ENCODE measurements around the gene UHRF2. TPM values are rescaled to one million over a fixed set of nuclear protein-coding genes. Genes with fewer than 3 reads are reported as not detected.
"Not testable (repeated sequence)": the region's sequence is repeated elsewhere in the genome, so short reads cannot be mapped to it uniquely, and the experiment has no call there.

UHRF2 gene
- polyA plus RNA-seq, 3 donors from 2014 or later = 10.8 to 15.9 (median 11.6) TPM

DNA sequence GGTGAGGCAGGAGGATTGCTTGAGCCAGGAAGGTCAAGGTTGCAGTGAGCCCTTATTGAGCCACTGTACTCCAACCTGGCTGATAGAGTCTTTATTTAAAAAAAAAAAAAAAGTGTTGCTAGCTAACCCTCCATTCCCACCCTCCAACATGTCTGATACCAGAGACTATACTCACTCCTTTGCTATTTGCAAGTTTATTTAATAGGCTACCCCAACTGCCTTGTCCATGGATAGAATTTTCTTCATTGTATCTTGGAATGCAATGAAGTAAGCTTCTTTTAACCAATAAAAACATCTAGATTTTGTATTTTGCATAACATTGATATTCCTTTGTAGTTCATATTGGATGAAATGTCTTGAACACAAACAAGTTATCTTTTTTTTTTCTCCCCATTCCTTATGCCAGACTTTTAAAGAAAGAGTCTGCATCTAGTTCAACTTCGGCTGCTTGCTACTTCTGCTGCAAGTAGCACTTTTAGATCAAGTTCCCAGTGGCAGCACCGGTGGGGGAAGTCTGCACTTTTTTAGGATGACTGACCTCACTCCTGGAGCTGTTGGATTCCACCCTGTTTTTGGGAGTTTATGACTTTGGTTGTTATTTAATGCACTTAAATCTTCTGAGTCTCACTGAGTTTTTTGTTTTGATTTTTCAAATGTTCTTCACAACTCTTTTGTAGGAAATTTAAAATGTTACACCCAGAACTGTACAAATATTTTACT lies 112.5 kb downstream of the UHRF2 start:
- DNase-seq = no peak
- peaks cover 13 to 34% (median 26%) of the 10 kb centered on the region in 3 donors for H3K36me3 Mint-ChIP-seq

DNA sequence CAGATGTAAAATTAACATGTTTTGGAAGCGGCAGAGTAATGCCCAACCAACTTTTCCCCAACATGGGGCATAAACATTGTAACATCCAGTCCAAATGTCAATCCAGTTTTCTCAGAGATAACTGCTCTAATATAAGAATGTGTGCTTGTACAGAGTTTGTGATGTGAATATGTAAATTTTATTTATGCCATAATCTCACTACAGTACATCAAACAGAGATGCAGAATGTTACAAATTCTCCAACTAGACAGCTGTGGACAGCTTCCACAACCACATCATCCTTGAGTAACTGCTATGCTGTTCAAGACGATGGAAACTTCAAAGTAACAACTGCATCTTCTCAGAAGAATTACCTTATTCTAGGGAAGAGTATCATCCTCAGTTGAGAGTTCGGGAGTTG lies 122.6 kb downstream of the UHRF2 start:
- Mint-ChIP-seq H3K36me3 (no peaks in the 10 kb centered on the region), H3K4me3 (no peak overlapping the region), H3K4me1 (no peaks in the 10 kb centered on the region), H3K9me3 (no peaks in the 10 kb centered on the region), H3K27me3 (ENCODE audit: low read depth in 3 of 3) (peaks cover 0 to 12% (median 5%) of the 10 kb centered on the region in 3 donors), H3K27ac (no peak overlapping the region)
- DNase-seq = no peak

More for the DNA sequence above, 112.5 kb downstream of the UHRF2 start:
- Mint-ChIP-seq H3K27ac (no peak overlapping the region), H3K27me3 (ENCODE audit: low read depth in 3 of 3) (peaks cover 2% of the 10 kb centered on the region in 3 donors), H3K4me3 (no peak overlapping the region), H3K9me3 (peaks cover 0 to 12% (median 4%) of the 10 kb centered on the region in 6 donors), H3K4me1 (no peaks in the 10 kb centered on the region)

DNA sequence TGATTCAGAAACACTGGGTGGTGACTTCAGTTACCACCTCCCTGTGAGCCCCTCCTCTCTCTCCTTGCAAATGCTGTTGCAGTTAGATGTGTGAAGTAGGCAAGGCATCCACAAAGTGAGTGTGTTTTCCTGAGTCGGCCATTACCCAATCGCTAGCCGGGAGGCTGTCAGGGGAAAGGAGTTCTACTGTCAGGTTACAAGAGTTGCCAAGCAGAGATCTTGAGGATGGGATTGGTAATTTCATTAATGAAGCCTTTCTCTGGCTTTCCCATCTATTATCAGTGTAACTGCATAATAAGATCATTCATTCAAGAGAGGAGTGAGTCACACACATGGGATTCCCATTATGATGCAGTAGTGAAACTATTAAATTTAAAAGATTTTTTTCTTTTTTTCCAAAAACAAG lies 125.7 kb downstream of the UHRF2 start:
- Mint-ChIP-seq H3K27ac (no peak overlapping the region), H3K36me3 (no peaks in the 10 kb centered on the region), H3K9me3 (no peaks in the 10 kb centered on the region), H3K4me3 (no peak overlapping the region), H3K27me3 (ENCODE audit: low read depth in 3 of 3) (peaks cover 3 to 10% (median 8%) of the 10 kb centered on the region in 3 donors), H3K4me1 (no peaks in the 10 kb centered on the region)
- DNase-seq = no peak

DNA sequence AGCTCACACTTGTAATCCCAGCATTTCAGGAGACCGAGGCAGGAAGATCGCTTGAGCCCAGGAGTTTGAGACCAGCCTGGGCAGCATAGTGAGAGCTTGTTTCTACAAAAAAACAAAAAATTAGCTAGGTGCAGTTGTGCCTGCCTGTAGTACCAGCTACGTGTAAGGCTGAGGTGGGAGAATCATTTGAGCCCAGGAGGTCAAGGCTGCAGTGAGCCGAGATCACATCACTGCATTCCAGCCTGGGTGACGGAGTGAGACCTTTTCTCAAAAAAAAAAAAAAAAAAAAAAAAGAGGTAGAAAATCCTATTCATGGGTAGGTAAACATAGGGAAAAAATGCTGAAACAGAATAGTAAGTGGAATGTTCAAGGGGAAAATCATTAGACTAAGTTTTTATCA lies 129.6 kb downstream of the UHRF2 start:
- not testable (repeated sequence) for H3K4me1 Mint-ChIP-seq; H3K27me3 Mint-ChIP-seq (ENCODE audit: low read depth in 3 of 3); H3K4me3 Mint-ChIP-seq; DNase-seq; H3K36me3 Mint-ChIP-seq; H3K9me3 Mint-ChIP-seq; H3K27ac Mint-ChIP-seq

DNA sequence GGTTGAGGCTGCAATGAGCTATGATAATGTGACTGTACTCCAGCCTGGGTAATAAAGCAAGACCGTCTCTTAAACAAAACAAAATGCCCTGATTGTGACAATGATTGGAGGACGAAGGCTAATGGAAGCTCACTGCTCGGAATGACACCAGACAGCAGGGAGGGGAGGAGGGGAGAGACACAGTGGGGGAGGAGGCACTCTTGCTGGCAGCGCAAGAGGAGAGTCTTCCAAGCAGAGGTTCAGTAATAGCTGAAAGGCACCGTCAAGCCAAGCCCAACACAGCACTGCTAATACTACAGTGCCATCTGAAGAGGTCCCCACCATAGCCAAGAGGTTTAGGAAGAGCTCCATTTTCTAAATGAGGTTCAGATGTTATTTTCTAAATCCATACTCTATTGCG lies 130.2 kb downstream of the UHRF2 start:
- Mint-ChIP-seq H3K4me1 (no peaks in the 10 kb centered on the region), H3K27me3 (ENCODE audit: low read depth in 3 of 3) (peaks cover 3 to 5% (median 4%) of the 10 kb centered on the region in 3 donors), H3K36me3 (no peaks in the 10 kb centered on the region), H3K27ac (no peak overlapping the region), H3K9me3 (no peaks in the 10 kb centered on the region), H3K4me3 (no peak overlapping the region)
- no peak for DNase-seq

DNA sequence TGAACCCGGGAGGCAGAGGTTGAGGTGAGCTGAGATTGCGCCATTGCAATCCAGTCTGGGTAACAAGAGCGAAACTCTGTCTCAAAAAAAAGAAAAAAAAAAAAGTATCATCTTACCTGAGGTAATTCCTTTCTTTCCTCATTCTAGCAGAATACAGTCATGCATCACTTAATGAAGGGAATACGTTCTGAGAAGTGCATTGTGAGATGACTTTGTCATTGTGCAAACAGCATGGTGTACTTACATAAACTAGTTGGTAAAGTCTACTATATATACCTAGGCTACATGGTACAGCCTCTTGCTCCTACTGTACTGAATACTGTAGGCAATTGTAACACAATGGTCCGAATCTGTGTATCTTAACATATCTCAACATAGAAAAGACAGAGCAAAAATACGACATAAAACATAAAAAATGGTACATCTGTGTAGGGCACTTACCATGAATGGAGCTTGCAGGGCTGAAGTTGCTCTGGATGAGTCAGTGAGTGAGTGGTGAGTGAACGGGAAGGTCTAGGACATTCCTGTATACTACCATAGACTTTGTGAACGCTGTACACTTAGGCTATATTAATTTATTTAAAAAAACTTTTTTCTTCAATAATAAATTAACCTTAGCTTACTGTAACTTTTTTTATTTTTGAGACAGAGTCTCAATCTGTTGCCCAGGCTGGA lies 132.2 kb downstream of the UHRF2 start:
- H3K4me3 Mint-ChIP-seq = no peak overlapping the region
- peaks cover 0 to 4% (median 3%) of the 10 kb centered on the region in 3 donors for H3K27me3 Mint-ChIP-seq (ENCODE audit: low read depth in 3 of 3)
- H3K9me3 Mint-ChIP-seq = no peaks in the 10 kb centered on the region
- no peaks in the 10 kb centered on the region for H3K36me3 Mint-ChIP-seq
- no peaks in the 10 kb centered on the region for H3K4me1 Mint-ChIP-seq
- H3K27ac Mint-ChIP-seq = no peak overlapping the region
- DNase-seq = no peak

DNA sequence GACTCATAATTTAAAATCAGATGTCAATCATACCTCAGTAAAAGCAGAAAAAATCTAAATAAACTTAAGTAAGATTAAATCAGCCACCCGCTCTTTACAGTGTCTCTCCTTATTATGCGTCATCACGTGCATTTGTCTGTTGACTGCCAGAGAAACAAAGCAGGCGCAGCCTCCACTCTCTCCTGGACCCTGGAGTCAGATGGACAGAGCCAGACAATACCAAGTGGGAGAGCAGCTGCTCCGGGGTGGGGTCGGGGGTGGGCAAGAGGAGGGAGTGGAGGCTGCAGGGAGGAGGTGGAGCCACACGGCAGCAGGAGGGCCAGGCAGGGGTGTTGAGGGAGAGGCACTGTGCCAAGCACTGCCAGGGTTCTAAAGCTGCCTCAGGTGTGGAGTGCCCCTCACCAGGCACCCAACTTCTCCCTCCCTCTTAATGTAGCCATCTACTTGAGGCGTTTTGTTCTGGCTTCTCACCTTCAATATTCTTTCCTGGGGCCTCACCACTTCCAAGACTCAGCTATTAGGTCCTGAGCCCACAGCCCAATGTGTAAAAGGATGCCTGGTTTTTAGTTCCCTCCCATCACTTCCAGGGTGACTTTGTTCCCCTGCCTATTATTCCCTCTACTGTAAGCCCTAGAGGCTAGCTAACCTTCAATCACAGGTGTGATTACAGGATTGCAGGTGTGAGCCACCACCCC lies 136.3 kb downstream of the UHRF2 start:
- H3K4me3 Mint-ChIP-seq = no peak overlapping the region
- no peaks in the 10 kb centered on the region for H3K27me3 Mint-ChIP-seq (ENCODE audit: low read depth in 3 of 3)
- H3K27ac Mint-ChIP-seq = no peak overlapping the region

DNA sequence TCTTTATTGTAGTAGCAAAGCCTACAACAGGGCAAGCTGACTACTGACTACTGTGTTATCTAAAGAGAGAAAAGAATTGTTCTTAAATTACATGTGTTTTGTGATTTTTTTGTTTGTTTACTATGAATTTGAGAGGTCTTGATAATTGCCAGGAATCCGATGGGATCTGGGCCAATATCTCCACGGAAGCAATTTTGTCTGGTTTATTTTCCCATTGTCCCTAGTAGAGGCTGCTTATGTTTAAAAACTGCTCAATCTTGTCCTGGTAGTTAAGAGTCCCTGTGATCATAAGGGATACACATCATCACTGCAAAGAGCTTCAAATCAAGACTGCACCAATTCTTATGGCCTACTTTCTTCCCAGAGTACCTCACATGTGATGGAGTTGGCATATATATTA lies 138.1 kb downstream of the UHRF2 start:
- H3K27ac Mint-ChIP-seq = no peak overlapping the region
- H3K36me3 Mint-ChIP-seq = no peaks in the 10 kb centered on the region
- no peaks in the 10 kb centered on the region for H3K4me1 Mint-ChIP-seq
- no peak for DNase-seq
- no peaks in the 10 kb centered on the region for H3K9me3 Mint-ChIP-seq
- H3K27me3 Mint-ChIP-seq (ENCODE audit: low read depth in 3 of 3) = peaks cover 0 to 4% (median 0%) of the 10 kb centered on the region in 3 donors
- no peak overlapping the region for H3K4me3 Mint-ChIP-seq

More for the DNA sequence above, 136.3 kb downstream of the UHRF2 start:
- H3K4me1 Mint-ChIP-seq = no peaks in the 10 kb centered on the region
- no peaks in the 10 kb centered on the region for H3K36me3 Mint-ChIP-seq
- DNase-seq = no peak
- H3K9me3 Mint-ChIP-seq = no peaks in the 10 kb centered on the region

DNA sequence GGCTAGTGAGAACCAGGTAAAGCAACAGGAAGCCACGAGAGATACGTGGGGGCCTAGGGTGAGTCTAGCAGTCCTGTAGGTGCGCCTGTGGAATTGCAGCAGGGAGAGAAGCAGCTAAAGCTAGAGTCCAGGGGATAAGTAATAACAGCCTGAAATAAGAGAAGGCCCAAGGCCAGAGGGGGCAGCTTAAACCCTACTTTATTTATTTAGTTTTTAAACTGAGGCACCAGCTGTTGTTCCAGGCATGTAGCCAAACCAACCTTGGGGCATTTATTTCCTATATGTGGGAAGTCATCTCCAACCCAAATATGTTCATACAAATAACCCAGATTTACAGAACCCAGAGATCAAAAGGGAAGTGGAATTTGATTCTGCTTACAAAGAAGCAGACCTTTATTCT lies 139.0 kb downstream of the UHRF2 start:
- peaks cover 0 to 4% (median 0%) of the 10 kb centered on the region in 3 donors for H3K27me3 Mint-ChIP-seq (ENCODE audit: low read depth in 3 of 3)
- H3K36me3 Mint-ChIP-seq = no peaks in the 10 kb centered on the region
- no peak for DNase-seq
- H3K4me1 Mint-ChIP-seq = no peaks in the 10 kb centered on the region
- no peak overlapping the region for H3K4me3 Mint-ChIP-seq
- H3K9me3 Mint-ChIP-seq = no peaks in the 10 kb centered on the region
- H3K27ac Mint-ChIP-seq = no peak overlapping the region

DNA sequence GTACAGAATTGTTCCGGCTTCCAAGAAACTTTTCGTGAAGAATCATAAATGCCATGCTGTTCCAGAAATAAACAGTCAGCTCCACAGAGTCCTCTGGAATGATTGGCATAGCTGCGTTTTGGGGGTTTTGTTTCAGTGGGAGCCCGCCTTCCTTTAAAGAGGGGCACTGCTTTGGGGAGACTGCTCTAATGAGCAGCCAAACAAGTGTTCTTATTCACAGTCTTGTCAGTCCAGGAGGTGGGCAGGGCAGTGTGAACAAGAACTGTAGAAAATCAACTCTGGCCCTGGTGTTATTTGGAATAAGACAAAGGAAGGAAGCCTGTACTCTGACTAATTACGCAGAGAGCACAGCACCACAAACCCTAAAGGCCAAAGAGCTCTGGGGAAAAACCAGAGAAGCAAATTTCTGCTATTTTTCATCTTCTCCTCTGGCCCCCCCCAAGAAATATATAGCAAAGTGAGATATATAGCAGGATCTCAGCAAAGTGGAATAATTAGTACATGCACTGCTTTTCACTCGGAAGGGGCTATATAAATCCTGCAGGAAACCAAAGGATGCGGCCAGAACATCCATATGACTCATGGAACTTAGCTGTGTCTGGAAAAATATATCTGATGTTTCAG lies 139.6 kb downstream of the UHRF2 start:
- no peaks in the 10 kb centered on the region for H3K4me1 Mint-ChIP-seq
- H3K36me3 Mint-ChIP-seq = no peaks in the 10 kb centered on the region
- H3K27me3 Mint-ChIP-seq (ENCODE audit: low read depth in 3 of 3) = peaks cover 0 to 4% (median 0%) of the 10 kb centered on the region in 3 donors
- H3K9me3 Mint-ChIP-seq = no peaks in the 10 kb centered on the region
- no peak overlapping the region for H3K27ac Mint-ChIP-seq
- H3K4me3 Mint-ChIP-seq = no peak overlapping the region
- DNase-seq = no peak

DNA sequence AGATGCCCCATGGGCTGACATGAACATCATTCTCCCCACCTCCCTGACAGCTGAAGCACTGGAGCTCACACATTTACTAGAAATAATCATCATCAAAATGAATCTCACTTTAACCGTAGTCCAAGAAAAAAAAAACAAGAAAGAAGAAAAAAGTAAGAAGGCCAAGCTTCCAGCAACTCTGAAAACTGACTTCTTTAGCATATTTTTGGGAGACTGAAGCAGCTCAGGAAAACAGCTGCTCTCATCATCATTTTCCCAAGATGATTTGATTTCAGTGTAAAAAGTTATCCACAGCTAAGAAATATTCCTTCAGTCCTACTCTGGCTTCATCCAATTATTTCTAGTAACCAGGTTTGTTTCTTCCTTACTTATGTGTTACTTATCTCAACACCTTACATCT lies 140.9 kb downstream of the UHRF2 start:
- peaks cover 0 to 4% (median 0%) of the 10 kb centered on the region in 3 donors for H3K27me3 Mint-ChIP-seq (ENCODE audit: low read depth in 3 of 3)
- no peaks in the 10 kb centered on the region for H3K4me1 Mint-ChIP-seq
- DNase-seq = no peak
- no peaks in the 10 kb centered on the region for H3K9me3 Mint-ChIP-seq
- no peak overlapping the region for H3K4me3 Mint-ChIP-seq
- no peak overlapping the region for H3K27ac Mint-ChIP-seq
- H3K36me3 Mint-ChIP-seq = no peaks in the 10 kb centered on the region

Measured in immature natural killer cell (primary cell).